Endothelial cell of umbilical vein (primary cell): ENCODE data around the gene CD300LG. TPM values are rescaled to one million over a fixed set of nuclear protein-coding genes. Genes with fewer than 3 reads are reported as not detected.

Experiments used
- BruUV-seq: library from RNA; stranded (reverse); fragments of 400-500 nt; replicated peaks from 2 replicates; lab custom pipeline; 2021; lab: Mats Ljungman, UMichigan
- CTCF ChIA-PET: fragments of 300-600, 350-600 bp; sonication (Branson Sonifier 250); formaldehyde crosslinking; loops from one replicate; lab custom pipeline; 2021; ENCODE audit warnings: antibody characterized with exemption, inconsistent platforms; lab: Charles Lee
- POLR2A ChIA-PET: fragments of 300-600, 350-600 bp; sonication (Branson Sonifier 250); formaldehyde crosslinking; loops from one replicate; lab custom pipeline; 2021; ENCODE audit warnings: antibody characterized with exemption, inconsistent platforms; lab: Charles Lee
- DNase-seq: peaks from one replicate; pipeline ENCODE4 v3.0.0-alpha.2; 2011; ENCODE audit warnings: low read depth, low spot score
- FAIRE-seq: peaks from 2 replicates; lab custom pipeline; 2011; peaks lifted over from hg19 to GRCh38; lab: Jason Lieb, UNC
- H2AFZ ChIP-seq: 2 replicates; pipeline ENCODE4 v1.6.0; 2012; ENCODE audit warnings: low read depth, low read length, control low read depth, inconsistent platforms
- H3K27ac ChIP-seq: 2 replicates; pipeline ENCODE4 v1.5.1; 2011; ENCODE audit warnings: low read depth, mild to moderate bottlenecking, control low read depth, low read length, moderate library complexity; ENCODE audit not compliant: insufficient read depth
- H3K27me3 ChIP-seq, 2 experiments: 2 replicates each; pipeline versions ENCODE4 v1.6.0 to v1.6.1; 2011; ENCODE audit warnings: low read length in 2 of 2, mixed read lengths in 1 of 2; ENCODE audit not compliant: control insufficient read depth in 2 of 2, insufficient read depth in 2 of 2
- H3K36me3 ChIP-seq, 2 experiments: 2 replicates in 1 of 2; 3 replicates in 1 of 2; pipeline ENCODE4 v1.5.1; 2011; ENCODE audit warnings: low read length in 2 of 2, mild to moderate bottlenecking in 1 of 2, moderate library complexity in 1 of 2; ENCODE audit not compliant: control insufficient read depth in 2 of 2, insufficient read depth in 2 of 2; ENCODE audit errors: extremely low read depth in 1 of 2
- H3K4me1 ChIP-seq: 3 replicates; pipeline ENCODE4 v1.5.1; 2011; ENCODE audit warnings: mild to moderate bottlenecking, low read length; ENCODE audit not compliant: control insufficient read depth, insufficient read depth; ENCODE audit errors: extremely low read depth
- H3K4me2 ChIP-seq: 2 replicates; pipeline ENCODE4 v1.6.1; 2011; ENCODE audit warnings: low read length, control low read depth, mixed read lengths; ENCODE audit not compliant: insufficient read depth
- H3K4me3 ChIP-seq, 3 experiments: fragments of 200-600 bp in 1 of 3; sonication (generic), shearing (Covaris generic) in 1 of 3; replicated peaks in 1 of 3; 2 replicates each; pipeline ENCODE4 v1.5.1; 2011 to 2016; ENCODE audit warnings: control low read depth in 3 of 3, low read length in 3 of 3, mild to moderate bottlenecking in 2 of 3, inconsistent platforms in 1 of 3, low read depth in 1 of 3, moderate library complexity in 1 of 3; ENCODE audit not compliant: insufficient read depth in 1 of 3
- H3K79me2 ChIP-seq: 2 replicates; pipeline ENCODE4 v1.6.0; 2012; ENCODE audit warnings: low read length, inconsistent platforms; ENCODE audit not compliant: control insufficient read depth, insufficient read depth
- H3K9ac ChIP-seq: replicated peaks from 2 replicates; pipeline ENCODE3; 2011; ENCODE audit warnings: low read length, control low read depth; ENCODE audit not compliant: insufficient read depth; ENCODE audit errors: extremely low read depth
- H3K9me1 ChIP-seq: replicated peaks from 3 replicates; pipeline ENCODE4 v1.6.0; 2011; ENCODE audit warnings: mild to moderate bottlenecking, low read length; ENCODE audit not compliant: control insufficient read depth, insufficient read depth; ENCODE audit errors: extremely low read depth
- H3K9me3 ChIP-seq: replicated peaks from 2 replicates; pipeline ENCODE4 v1.5.1; 2012; ENCODE audit warnings: low read length, inconsistent platforms; ENCODE audit not compliant: control insufficient read depth, insufficient read depth
- H4K20me1 ChIP-seq: replicated peaks from 2 replicates; pipeline ENCODE3; 2011; ENCODE audit warnings: mild to moderate bottlenecking, low read length; ENCODE audit not compliant: control insufficient read depth, insufficient read depth; ENCODE audit errors: extremely low read depth
- EZH2 ChIP-seq: IDR thresholded peaks from 2 replicates; pipeline ENCODE4 v1.6.1; 2012; ENCODE audit warnings: borderline replicate concordance, low read depth, mild to moderate bottlenecking, moderate library complexity, low read length, inconsistent platforms; ENCODE audit not compliant: severe bottlenecking
- FOS ChIP-seq: IDR thresholded peaks from 2 replicates; pipeline ENCODE4 v1.6.1; 2011; ENCODE audit warnings: mild to moderate bottlenecking, low read length, moderate library complexity, borderline replicate concordance; ENCODE audit not compliant: insufficient read depth
- GATA2 ChIP-seq: IDR thresholded peaks from 2 replicates; pipeline ENCODE4 v1.7.0; 2011; ENCODE audit warnings: low read depth, mild to moderate bottlenecking, moderate library complexity, mixed read lengths, low read length; ENCODE audit not compliant: insufficient read length, insufficient read depth
- JUN ChIP-seq: IDR thresholded peaks from 2 replicates; pipeline ENCODE4 v1.6.1; 2011; ENCODE audit warnings: borderline replicate concordance, low read depth; ENCODE audit not compliant: insufficient read length, insufficient read depth
- POLR2A ChIP-seq: IDR thresholded peaks from 2 replicates; pipeline ENCODE4 v1.6.1; 2012; ENCODE audit warnings: low read depth, mild to moderate bottlenecking, control low read depth, low read length
- dilution Hi-C: fragments of 300-500 bp; cut with MboI; formaldehyde crosslinking; loops from one replicate; pipeline ENCODE4 v1.15.0; 2019; ENCODE audit warnings: low sequenced_read_pairs; ENCODE audit not compliant: extremely low pct_ligation_motif_present
- intact Hi-C: fragments of 100-400 bp; cut with micrococcal nuclease; formaldehyde crosslinking; loops from one replicate; pipeline ENCODE4 v1.10.0; 2022
- polyA plus RNA-seq, 4 experiments: library from polyadenylated mRNA; depleted of rRNA in 3 of 4; stranded (reverse) in 3 of 4; unstranded in 1 of 4; fragments of >200 nt; gene quantifications; 2 replicates each; pipeline versions ENCODE4 v1.2.1 to v1.2.3, GENCODE V29; 2011 to 2012; ENCODE audit warnings: missing spikeins in 1 of 4
- total RNA-seq: library from RNA; stranded (reverse); gene quantifications from 2 replicates; pipeline ENCODE4 v1.2.3, GENCODE V29; 2021
- TF ChIP-seq, protein P1 (sequence below): IDR thresholded peaks from 2 replicates; pipeline ENCODE4 v1.6.1; 2011; ENCODE audit not compliant: insufficient read depth, insufficient read length
- TF ChIP-seq, protein P2 (sequence below), 2 donors: IDR thresholded peaks; 1 replicate in 1 of 2; 2 replicates in 1 of 2; pipeline ENCODE4 v1.5.1; 2011; ENCODE audit warnings: low read length in 2 of 2, mild to moderate bottlenecking in 2 of 2, moderate library complexity in 2 of 2, control low read depth in 1 of 2, inconsistent platforms in 1 of 2, low read depth in 1 of 2; ENCODE audit not compliant: insufficient read depth in 1 of 2; ENCODE audit errors: extremely low read depth in 1 of 2

The CD300LG gene
- total and polyA plus RNA-seq, 2 donors (not counting 3 experiments of a cell fraction or from before 2014, with no cell fraction given), result not detected

DNA sequence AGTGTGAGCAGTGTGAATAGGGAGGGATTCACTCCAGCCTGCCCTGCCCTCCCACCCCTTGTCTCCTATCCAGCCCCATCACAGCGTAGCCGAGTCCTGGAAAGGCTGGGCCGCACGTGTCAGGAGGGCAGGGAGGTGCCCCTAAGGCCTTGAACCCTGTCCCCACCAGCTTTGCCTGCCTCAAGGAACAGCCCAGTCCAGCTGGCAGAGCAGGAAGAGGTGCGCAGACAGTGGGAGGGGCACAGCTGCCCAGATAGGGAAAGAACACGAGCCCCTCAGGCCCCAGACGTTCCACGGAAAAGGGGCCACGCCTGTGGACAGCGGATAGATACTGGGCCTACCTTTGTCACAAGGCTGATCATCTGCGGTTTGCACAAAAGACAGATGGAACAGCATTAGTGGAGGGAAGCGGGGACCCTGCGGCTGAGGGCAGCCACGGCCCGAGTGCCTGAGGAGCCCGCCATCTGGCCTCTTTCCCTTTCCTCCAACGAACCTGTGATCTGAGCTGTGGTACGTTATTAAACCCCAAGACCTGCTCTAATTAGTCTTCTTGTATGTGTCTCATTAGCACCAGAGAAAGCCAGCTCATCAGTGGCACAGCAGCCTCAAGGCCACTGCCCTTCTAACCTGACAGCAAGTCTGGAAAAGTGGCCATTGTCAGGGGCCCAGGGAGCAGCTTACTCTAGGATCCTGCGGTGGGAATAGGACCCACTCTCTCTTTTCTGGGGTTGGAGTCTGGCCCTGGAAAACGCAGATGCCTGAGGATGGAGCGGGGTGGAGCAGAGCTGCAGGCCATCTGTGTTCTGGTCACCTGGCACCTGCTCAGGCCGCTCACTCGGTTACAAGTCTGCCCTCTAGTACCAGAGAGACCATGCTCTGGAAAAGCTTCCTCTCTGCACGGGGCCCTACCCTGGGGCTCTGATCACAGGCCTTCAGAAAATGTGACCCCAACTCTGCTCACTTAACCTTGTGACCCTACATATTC, 30.3 kb upstream of the CD300LG start:
- DNase-seq (no peak), FAIRE-seq (no peak)
- Histone ChIP-seq H3K4me2 (no peak overlapping the region), H2AFZ (no peak overlapping the region), H3K27ac (no peak overlapping the region), H3K4me3 (no peak overlapping the region), H3K4me1 (peaks cover 14% of the 10 kb centered on the region), H3K9me1 (no peaks in the 10 kb centered on the region), H3K27me3 (no peaks in the 10 kb centered on the region), H3K79me2 (no peaks in the 10 kb centered on the region), H3K9ac (no peak overlapping the region), H3K36me3 (peaks cover 2 to 5% of the 10 kb centered on the region in 2 experiments), H3K9me3 (no peaks in the 10 kb centered on the region), H4K20me1 (no peaks in the 10 kb centered on the region)
- CTCF ChIA-PET, result interaction anchor here (1.1 to 4.0 kb wide), 3 partner anchors 11 to 30 kb away, joined by 3 to 21 read pairs (median 6); partner anchors contain the start of gene CD300LG
- TF ChIP-seq GATA2 (no peak), POLR2A (no peak), FOS (no peak)
- dilution Hi-C loops (no loop called here), intact Hi-C loops (no loop called here)
- BruUV-seq, result no TSS peak
- POLR2A ChIA-PET, result no interaction called here

DNA sequence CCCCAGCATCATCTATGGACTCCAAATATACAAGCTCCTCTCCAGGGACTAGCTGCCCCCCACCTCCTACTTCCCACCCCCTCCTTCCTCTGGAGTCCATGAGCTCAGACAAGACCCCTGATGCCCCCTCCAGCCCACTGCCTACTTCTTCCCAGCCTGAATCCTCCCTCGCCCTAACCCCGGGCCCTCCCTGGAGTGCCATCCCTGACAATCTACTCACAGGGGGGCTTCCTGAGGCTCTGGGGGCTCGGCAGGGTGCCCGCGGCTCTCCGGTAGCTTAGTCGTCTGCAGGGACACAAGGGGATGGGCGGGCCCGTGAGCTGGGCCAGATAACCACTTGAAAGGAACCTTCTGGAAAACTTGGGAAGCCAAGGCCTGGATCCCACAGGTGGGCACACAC, 29.1 kb upstream of the CD300LG start:
- H3K27me3 ChIP-seq, result no peaks in the 10 kb centered on the region
- no peak for DNase-seq
- no peak for TF ChIP-seq POLR2A
- TF ChIP-seq JUN, result no peak
- TF ChIP-seq, protein P1, sequence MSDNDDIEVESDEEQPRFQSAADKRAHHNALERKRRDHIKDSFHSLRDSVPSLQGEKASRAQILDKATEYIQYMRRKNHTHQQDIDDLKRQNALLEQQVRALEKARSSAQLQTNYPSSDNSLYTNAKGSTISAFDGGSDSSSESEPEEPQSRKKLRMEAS, result no peak
- TF ChIP-seq FOS, result no peak
- no peak for TF ChIP-seq GATA2
- TF ChIP-seq EZH2, result no peak
- TF ChIP-seq, protein P2, sequence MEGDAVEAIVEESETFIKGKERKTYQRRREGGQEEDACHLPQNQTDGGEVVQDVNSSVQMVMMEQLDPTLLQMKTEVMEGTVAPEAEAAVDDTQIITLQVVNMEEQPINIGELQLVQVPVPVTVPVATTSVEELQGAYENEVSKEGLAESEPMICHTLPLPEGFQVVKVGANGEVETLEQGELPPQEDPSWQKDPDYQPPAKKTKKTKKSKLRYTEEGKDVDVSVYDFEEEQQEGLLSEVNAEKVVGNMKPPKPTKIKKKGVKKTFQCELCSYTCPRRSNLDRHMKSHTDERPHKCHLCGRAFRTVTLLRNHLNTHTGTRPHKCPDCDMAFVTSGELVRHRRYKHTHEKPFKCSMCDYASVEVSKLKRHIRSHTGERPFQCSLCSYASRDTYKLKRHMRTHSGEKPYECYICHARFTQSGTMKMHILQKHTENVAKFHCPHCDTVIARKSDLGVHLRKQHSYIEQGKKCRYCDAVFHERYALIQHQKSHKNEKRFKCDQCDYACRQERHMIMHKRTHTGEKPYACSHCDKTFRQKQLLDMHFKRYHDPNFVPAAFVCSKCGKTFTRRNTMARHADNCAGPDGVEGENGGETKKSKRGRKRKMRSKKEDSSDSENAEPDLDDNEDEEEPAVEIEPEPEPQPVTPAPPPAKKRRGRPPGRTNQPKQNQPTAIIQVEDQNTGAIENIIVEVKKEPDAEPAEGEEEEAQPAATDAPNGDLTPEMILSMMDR (IDR thresholded peaks at IDR 0.05; ENCODE audit: extremely low read depth in 1 of 2, insufficient read depth in 1 of 2, low read depth in 1 of 2, low read length in 2 of 2), result no peak
- no peaks in the 10 kb centered on the region for H4K20me1 ChIP-seq
- no peaks in the 10 kb centered on the region for H3K9me1 ChIP-seq
- no peaks in the 10 kb centered on the region for H3K9me3 ChIP-seq
- dilution Hi-C loops (no loop called here), intact Hi-C loops (no loop called here)
- H3K27ac ChIP-seq, result no peak overlapping the region
- CTCF ChIA-PET, result interaction anchor here (0.6 to 4.0 kb wide), 2 partner anchors 10 to 28 kb away, joined by 3 to 21 read pairs; partner anchors contain the start of gene CD300LG
- peaks cover 2 to 5% of the 10 kb centered on the region in 2 experiments for H3K36me3 ChIP-seq
- no peak overlapping the region for H3K4me2 ChIP-seq
- no peaks in the 10 kb centered on the region for H3K79me2 ChIP-seq
- no peak overlapping the region for H3K9ac ChIP-seq
- H2AFZ ChIP-seq, result no peak overlapping the region
- POLR2A ChIA-PET, result interaction anchor here (0.7 kb wide), 1 partner anchor 28 kb away, joined by 4 read pairs; no protein-coding TSS in a partner anchor
- peaks cover 14% of the 10 kb centered on the region for H3K4me1 ChIP-seq
- no peak for FAIRE-seq
- no TSS peak for BruUV-seq
- no peak overlapping the region for H3K4me3 ChIP-seq
